Calu3 (cell line): ENCODE measurements around the gene HOXD8. TPM values are rescaled to one million over a fixed set of nuclear protein-coding genes. Genes with fewer than 3 reads are reported as not detected.

Experiments
- BruUV-seq: library from RNA; stranded (reverse); fragments of 400-500 nt; replicated peaks from 2 replicates; lab custom pipeline; 2021; lab: Mats Ljungman, UMichigan
- CTCF ChIA-PET: fragments of 300-600 bp; sonication (Branson Sonifier 250); formaldehyde crosslinking; loops from one replicate; lab custom pipeline; 2022; ENCODE audit warnings: antibody characterized with exemption; lab: Charles Lee
- DNase-seq: peaks from one replicate; pipeline ENCODE4 v3.0.0; 2022
- H3K27ac Mint-ChIP-seq: one replicate; pipeline ENCODE4 v1.8.0; 2022; ENCODE audit warnings: mixed read lengths; ENCODE audit not compliant: unreplicated experiment
- H3K27me3 Mint-ChIP-seq: one replicate; pipeline ENCODE4 v1.8.0; 2022; ENCODE audit warnings: mixed read lengths; ENCODE audit not compliant: unreplicated experiment
- H3K36me3 Mint-ChIP-seq: one replicate; pipeline ENCODE4 v1.8.0; 2022; ENCODE audit warnings: mild to moderate bottlenecking, moderate library complexity, mixed read lengths; ENCODE audit not compliant: insufficient read depth, unreplicated experiment
- H3K4me1 Mint-ChIP-seq: one replicate; pipeline ENCODE4 v1.8.0; 2022; ENCODE audit warnings: mild to moderate bottlenecking, low read depth, mixed read lengths; ENCODE audit not compliant: unreplicated experiment
- H3K4me3 Mint-ChIP-seq: one replicate; pipeline ENCODE4 v1.8.0; 2022; ENCODE audit warnings: mild to moderate bottlenecking, low read depth, moderate library complexity, mixed read lengths; ENCODE audit not compliant: unreplicated experiment
- H3K9me3 Mint-ChIP-seq: one replicate; pipeline ENCODE4 v1.8.0; 2022; ENCODE audit warnings: low read depth, mixed read lengths; ENCODE audit not compliant: unreplicated experiment
- intact Hi-C: fragments of 100-400 bp; cut with micrococcal nuclease; formaldehyde crosslinking; loops from one replicate; pipeline ENCODE4 v1.10.0; 2022; ENCODE audit not compliant: unreplicated experiment
- total RNA-seq: library from RNA; stranded (reverse); gene quantifications from 2 replicates; pipeline ENCODE4 v1.2.3, GENCODE V29; 2022
- TF ChIP-seq, protein P1 (sequence below): fragments of 200-600 bp; IDR thresholded peaks from one replicate; pipeline ENCODE4 v1.8.0; 2022; ENCODE audit warnings: antibody characterized with exemption; ENCODE audit not compliant: unreplicated experiment

HOXD8 gene
- total RNA-seq, 1 experiment from 2014 or later = not detected

DNA sequence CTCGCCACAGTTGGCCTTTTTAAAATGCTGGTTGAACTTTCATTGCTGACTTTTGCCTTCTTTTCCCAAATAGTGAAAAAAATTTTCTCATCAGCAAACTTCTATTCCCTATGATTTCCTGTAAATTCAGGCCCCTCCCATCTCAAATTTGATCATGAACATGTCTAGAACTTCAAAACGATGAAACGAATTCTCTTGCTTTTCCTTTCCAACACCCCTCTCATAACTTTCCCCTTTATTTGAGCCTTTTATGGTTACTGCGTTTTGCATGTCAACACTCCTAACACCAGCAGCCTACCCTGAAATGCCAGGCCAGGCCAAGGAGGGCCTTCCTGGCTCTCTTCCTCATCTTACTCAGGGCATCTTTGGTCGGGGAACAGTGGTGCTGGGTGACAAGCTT is 38.6 kb upstream of the HOXD8 start:
- CTCF ChIA-PET = no interaction called here
- BruUV-seq = no TSS peak
- no peaks in the 10 kb centered on the region for H3K36me3 Mint-ChIP-seq
- intact Hi-C loops = no loop called here
- TF ChIP-seq, protein P1, sequence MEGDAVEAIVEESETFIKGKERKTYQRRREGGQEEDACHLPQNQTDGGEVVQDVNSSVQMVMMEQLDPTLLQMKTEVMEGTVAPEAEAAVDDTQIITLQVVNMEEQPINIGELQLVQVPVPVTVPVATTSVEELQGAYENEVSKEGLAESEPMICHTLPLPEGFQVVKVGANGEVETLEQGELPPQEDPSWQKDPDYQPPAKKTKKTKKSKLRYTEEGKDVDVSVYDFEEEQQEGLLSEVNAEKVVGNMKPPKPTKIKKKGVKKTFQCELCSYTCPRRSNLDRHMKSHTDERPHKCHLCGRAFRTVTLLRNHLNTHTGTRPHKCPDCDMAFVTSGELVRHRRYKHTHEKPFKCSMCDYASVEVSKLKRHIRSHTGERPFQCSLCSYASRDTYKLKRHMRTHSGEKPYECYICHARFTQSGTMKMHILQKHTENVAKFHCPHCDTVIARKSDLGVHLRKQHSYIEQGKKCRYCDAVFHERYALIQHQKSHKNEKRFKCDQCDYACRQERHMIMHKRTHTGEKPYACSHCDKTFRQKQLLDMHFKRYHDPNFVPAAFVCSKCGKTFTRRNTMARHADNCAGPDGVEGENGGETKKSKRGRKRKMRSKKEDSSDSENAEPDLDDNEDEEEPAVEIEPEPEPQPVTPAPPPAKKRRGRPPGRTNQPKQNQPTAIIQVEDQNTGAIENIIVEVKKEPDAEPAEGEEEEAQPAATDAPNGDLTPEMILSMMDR = no peak
- H3K9me3 Mint-ChIP-seq = no peaks in the 10 kb centered on the region
- no peak overlapping the region for H3K27ac Mint-ChIP-seq
- no peak for DNase-seq
- peaks cover 60% of the 10 kb centered on the region for H3K27me3 Mint-ChIP-seq
- no peak overlapping the region for H3K4me3 Mint-ChIP-seq
- no peaks in the 10 kb centered on the region for H3K4me1 Mint-ChIP-seq

DNA sequence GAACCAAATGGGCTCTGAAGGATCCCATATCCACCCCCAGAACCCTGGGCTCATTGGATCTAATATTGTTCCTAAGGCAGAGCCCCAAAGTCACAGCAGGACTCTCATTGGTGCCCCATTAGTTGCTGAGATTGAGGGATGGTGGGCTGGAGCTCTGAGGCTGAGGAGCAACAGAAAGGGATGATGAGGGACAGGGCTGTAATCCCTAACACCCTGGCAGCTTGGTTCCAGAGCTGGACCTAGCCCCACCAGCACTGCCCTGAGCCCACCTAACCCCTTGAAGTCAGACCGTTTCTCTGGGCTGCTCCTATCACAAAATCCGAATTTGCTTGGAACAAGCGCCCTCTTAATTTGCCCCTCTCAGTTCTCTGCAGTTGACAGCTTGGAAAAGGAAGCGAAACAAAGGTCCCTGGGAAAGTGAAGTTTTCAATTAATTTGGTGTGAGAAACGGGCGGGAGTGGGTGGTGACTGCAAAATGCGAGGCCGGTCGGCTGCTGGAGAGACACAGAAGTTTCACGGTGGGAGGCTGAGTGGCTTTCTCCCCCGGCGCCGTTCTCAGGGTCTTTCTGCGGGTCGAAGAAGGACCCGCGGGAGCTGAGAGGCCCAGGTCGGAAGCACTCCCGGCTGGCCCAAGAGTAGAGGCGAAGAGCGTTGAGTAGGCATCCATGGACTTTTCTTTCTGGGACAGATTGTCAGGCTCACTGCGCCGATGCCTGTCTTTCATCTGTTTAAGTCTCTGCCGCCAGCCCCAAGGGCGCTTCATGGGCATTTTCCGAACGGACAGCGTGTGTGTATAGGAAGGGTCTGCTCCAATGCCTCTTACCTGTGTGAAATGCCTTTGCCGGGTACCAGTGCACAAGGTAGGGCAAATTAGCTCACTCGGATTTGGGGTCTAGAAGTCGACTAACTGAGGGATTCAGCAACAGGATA is 37.9 kb upstream of the HOXD8 start:
- BruUV-seq = no TSS peak
- Mint-ChIP-seq H3K9me3 (no peaks in the 10 kb centered on the region), H3K4me3 (no peak overlapping the region), H3K27ac (no peak overlapping the region), H3K36me3 (peaks cover 3% of the 10 kb centered on the region), H3K4me1 (no peaks in the 10 kb centered on the region), H3K27me3 (peaks cover 53% of the 10 kb centered on the region)
- CTCF ChIA-PET = no interaction called here
- no peak for DNase-seq
- TF ChIP-seq, protein P1 = no peak
- intact Hi-C loops = no loop called here

DNA sequence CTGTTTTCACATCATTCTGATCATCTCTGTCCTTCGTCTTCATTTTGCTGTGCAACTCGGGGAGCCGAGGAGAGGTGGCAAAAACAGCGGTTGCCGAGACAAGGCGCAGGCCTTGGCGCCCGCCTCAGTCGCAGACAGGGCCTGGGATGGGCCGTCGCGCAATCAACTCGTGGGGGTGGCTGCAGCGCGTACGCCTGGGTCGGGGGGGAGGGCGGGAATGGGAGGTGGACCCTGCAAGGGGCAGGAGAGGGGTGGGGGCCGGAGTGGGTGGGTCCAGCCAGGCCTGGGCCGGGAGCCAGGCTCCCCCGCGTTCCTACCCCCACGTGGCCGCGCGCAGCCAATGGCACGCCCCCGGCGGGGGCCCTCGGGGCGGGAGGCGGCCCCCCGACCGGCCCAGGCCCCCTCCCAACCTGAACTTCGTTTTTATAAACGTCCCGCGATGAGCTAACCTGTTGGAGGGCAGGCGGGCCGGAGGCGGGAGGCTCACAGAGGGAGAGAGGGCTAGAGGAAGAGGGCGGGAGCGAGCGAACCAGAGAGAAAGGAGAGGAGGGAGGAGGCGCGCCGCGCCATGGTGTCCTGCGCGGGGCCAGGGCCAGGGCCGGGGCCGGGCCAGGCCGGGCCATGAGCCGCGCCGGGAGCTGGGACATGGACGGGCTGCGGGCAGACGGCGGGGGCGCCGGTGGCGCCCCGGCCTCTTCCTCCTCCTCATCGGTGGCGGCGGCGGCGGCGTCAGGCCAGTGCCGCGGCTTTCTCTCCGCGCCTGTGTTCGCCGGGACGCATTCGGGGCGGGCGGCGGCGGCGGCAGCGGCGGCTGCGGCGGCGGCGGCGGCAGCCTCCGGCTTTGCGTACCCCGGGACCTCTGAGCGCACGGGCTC is 37.0 kb upstream of the HOXD8 start, which contains the start of gene HOXD13:
Gene HOXD13 (plus strand): TSS at position 452 of the 875 bp plus-strand sequence. CDS start 170 bp downstream, at position 622.
- Mint-ChIP-seq H3K27me3 (peaks cover 49% of the 10 kb centered on the region), H3K4me3 (no peak within 1 kb of the TSS), H3K27ac (no peak within 1 kb of the TSS), H3K4me1 (peaks cover 1% of the 10 kb centered on the region), H3K9me3 (no peaks in the 10 kb centered on the region), H3K36me3 (peaks cover 12% of the 10 kb centered on the region)
- no TSS peak for BruUV-seq
- TF ChIP-seq, protein P1 = no peak
- intact Hi-C loops = no loop called here
- no peak for DNase-seq
- CTCF ChIA-PET = no interaction called here

DNA sequence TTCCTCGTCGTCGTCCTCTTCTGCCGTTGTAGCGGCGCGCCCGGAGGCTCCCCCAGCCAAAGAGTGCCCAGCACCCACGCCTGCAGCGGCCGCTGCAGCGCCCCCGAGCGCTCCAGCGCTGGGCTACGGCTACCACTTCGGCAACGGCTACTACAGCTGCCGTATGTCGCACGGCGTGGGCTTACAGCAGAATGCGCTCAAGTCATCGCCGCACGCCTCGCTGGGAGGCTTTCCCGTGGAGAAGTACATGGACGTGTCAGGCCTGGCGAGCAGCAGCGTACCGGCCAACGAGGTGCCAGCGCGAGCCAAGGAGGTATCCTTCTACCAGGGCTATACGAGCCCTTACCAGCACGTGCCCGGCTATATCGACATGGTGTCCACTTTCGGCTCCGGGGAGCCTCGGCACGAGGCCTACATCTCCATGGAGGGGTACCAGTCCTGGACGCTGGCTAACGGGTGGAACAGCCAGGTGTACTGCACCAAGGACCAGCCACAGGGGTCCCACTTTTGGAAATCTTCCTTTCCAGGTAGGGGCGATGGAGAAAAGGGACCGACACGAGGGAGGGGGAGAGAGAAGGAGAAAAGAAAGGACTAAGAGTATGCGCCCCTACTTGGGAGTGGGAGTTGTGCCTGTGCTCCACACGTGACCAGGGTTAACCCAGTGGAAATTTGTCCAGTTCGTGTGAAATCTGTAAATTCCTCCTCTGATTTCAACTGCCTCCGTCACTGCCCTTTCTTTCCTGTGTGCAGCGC is 36.2 kb upstream of the HOXD8 start:
- TF ChIP-seq, protein P1 = no peak
- BruUV-seq = no TSS peak
- peaks cover 47% of the 10 kb centered on the region for H3K27me3 Mint-ChIP-seq
- no peaks in the 10 kb centered on the region for H3K9me3 Mint-ChIP-seq
- intact Hi-C loops = no loop called here
- peaks cover 9% of the 10 kb centered on the region for H3K4me1 Mint-ChIP-seq
- no peak for DNase-seq
- H3K4me3 Mint-ChIP-seq = no peak overlapping the region
- CTCF ChIA-PET = no interaction called here
- no peak overlapping the region for H3K27ac Mint-ChIP-seq
- peaks cover 18% of the 10 kb centered on the region for H3K36me3 Mint-ChIP-seq
